Esophagus muscularis mucosa (tissue), 3 donors: Measurements from ENCODE around the gene TCEANC.

Source experiments
- CTCF ChIP-seq, 3 experiments: fragments of 200-600 bp in 2 of 3; fragments of 450-650 bp in 1 of 3; sonication (generic) in 2 of 3; IDR thresholded peaks; one replicate each; pipeline ENCODE4 v1.5.1; 2017 to 2019; ENCODE audit warnings: antibody characterized with exemption in 3 of 3, mild to moderate bottlenecking in 2 of 3, moderate library complexity in 1 of 3
- POLR2A ChIP-seq: fragments of 450-650 bp; IDR thresholded peaks from one replicate; pipeline ENCODE4 v1.6.1; 2017; ENCODE audit warnings: antibody characterized with exemption, moderate library complexity, mild to moderate bottlenecking, low read depth
- POLR2AphosphoS5 ChIP-seq, 2 donors: sonication (generic); formaldehyde crosslinking; IDR thresholded peaks; one replicate each; pipeline ENCODE4 v1.6.1; 2017; ENCODE audit warnings: antibody characterized with exemption in 2 of 2

GRCh38 chrX:13649838-13650237, 3.1 kb upstream of the TCEANC start:
- TF ChIP-seq POLR2A (no peak), CTCF (IDR thresholded peaks at IDR 0.05) (no peak), POLR2AphosphoS5 (IDR thresholded peaks at IDR 0.05) (no peak)
